ENCODE results near the gene DHX36.

- TF ChIP-seq CTCF (IDR thresholded peaks at IDR 0.05) (peak in 1 of 6 experiments; percentile 20), POLR2A (IDR thresholded peaks at IDR 0.05) (peak in 2 of 4 donors; percentile 62 to 69)
These were observed at the start of gene DHX36 for GRCh38 chr3:154323891-154324738.

Data from esophagus squamous epithelium (tissue), 4 donors.